Activated CD8-positive, alpha-beta memory T cell treated with anti-CD3 and anti-CD28 coated beads for 1 hour (primary cell): ENCODE measurements around the gene SLC35G4.
A peak's percentile ranks its signal among the peaks of the same experiment; 100 is the strongest.
"Not testable (repeated sequence)": the region's sequence is repeated elsewhere in the genome, so short reads cannot be mapped to it uniquely, and the experiment has no call there.

Experiments used
- DNase-seq, 2 donors: peaks; one replicate each; pipeline ENCODE4 v3.0.0-alpha.2; 2020; ENCODE audit warnings: low read depth in 1 of 2; ENCODE audit errors: extremely low read depth in 1 of 2

The SLC35G4 gene

GRCh38 chr18:11613073-11613472 lies 3.7 kb downstream of the SLC35G4 start:
- not testable (repeated sequence) for DNase-seq

DNA sequence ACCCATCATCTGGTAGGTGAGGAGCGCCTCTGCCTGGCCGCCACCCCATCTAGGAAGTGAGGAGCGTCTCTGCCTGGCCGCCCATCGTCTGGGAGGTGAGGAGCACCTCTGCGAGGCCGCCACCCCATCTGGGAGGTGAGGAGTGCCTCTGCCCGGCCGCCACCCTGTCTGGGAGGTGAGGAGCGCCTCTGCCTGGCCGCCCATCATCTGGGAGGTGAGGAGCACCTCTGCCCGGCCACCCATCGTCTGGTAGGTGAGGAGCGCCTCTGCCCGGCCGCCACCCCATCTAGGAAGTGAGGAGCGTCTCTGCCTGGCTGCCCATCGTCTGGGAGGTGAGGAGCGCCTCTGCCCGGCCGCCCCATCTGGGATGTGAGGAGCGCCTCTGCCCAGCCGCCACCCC lies 4.2 kb downstream of the SLC35G4 start:
- not testable (repeated sequence) for DNase-seq

- not testable (repeated sequence) for DNase-seq
These were observed 4.6 kb downstream of the SLC35G4 start for GRCh38 chr18:11614042-11614441.

DNA sequence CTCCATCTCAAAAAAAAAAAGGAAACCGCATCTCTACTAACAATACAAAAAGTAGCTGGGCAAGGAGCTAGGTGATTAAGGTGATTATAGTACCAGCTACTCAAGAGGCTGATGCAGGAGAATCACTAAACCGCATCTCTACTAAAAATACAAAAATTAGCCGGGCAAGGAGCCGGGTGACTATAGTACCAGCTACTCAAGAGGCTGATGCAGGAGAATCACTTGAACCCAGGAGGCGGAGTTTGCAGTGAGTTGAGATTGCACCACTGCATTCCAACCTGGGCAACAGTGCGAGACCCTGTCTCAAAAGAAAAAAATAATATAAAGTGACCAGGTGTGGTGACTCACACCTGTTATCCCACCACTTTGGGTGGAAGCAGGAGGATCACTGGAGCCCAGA lies 5.6 kb downstream of the SLC35G4 start:
- not testable (repeated sequence) for DNase-seq

DNA sequence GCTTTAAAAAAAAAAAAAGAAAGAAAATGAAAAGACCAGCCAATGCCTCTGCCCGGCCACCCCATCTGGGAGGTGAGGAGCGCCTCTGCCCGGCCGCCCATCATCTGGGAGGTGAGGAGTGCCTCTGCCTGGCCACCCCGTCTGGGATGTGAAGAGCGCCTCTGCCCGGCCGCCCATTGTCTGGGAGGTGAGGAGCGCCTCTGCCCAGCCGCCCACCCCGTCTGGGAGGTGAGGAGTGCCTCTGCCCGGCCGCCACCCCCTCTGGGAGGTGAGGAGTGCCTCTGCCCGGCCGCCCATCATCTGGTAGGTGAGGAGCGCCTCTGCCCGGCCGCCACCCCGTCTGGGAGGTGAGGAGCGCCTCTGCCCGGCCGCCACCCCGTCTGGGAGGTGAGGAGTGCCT lies 37.9 kb downstream of the SLC35G4 start:
- not testable (repeated sequence) for DNase-seq

DNA sequence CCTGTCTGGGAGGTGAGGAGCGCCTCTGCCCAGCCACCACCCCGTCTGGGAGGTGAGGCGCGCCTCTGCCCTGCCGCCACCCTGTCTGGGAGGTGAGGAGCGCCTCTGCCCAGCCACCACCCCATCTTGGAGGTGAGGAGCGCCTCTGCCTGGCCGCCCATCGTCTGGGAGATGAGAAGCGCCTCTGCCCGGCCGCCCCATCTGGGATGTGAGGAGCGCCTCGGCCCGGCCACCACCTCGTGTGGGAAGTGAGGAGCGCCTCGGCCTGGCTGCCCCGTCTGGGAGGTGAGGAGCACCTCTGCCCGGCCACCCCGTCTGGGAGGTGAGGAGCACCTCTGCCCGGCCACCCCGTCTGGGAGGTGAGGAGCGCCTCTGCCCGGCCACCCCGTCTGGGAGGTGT lies 38.4 kb downstream of the SLC35G4 start:
- DNase-seq, result not testable (repeated sequence)

DNA sequence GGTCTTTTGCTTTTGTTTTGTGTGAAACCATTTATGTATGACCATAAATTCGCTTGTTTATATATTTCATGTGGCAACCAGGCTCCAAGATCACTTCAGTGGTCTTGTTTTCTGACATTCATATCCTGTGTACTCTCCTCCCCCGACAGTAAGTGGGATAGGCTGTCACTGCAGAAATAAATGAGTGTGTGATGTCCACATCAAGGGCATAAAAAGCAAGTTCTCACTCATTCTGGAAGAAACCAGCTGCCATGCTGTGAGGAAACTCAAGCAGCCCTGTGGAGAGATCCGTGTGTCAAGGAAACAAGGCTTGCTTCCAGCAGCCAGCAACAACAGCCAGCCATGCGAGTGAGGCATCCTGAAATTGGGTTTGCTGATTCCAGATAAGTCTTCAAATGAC lies 40.4 kb downstream of the SLC35G4 start:
- DNase-seq, result no peak

DNA sequence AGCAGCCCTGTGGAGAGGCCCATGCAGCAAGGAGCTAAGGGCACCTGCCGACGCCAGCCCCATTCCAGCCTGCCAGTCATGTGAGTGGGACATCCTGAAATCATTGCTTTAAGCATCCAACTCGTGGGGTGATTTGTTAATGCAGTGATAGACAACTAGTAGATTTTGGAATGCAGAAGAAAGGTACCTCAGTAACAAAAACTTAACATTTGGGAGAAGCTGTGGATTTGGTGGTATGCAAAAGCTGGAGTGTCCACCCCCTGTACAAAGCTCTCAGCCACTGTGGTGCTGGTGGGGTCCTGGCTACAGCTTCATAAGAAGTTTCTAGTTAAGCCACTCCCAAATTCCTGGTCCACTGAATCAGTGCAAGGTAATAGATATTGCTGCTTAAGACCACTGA lies 42.5 kb downstream of the SLC35G4 start:
- no peak for DNase-seq

GRCh38 chr18:11653521-11653920 lies 44.1 kb downstream of the SLC35G4 start:
- DNase-seq, result no peak

GRCh38 chr18:11654736-11655605 lies 45.6 kb downstream of the SLC35G4 start:
- DNase-seq, result peak in 1 of 2 donors; percentile 6

DNA sequence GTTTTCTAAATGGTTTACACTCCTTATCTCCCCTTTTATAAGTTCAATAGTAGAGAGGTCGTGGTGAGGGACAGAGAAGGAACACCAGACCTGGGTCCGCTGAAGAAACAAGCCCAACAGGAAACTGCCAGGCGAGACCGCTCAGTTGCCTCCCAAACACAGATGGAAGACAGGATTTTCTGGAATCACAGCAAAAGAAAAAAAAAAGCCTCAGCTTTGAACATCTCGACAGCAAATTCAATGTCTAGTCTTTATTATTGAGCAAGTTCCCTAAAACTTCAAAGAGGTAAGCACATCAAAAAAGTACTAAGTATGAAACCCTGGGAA lies 46.2 kb downstream of the SLC35G4 start:
- no peak for DNase-seq

GRCh38 chr18:11657152-11657551 lies 47.8 kb downstream of the SLC35G4 start:
- no peak for DNase-seq

DNA sequence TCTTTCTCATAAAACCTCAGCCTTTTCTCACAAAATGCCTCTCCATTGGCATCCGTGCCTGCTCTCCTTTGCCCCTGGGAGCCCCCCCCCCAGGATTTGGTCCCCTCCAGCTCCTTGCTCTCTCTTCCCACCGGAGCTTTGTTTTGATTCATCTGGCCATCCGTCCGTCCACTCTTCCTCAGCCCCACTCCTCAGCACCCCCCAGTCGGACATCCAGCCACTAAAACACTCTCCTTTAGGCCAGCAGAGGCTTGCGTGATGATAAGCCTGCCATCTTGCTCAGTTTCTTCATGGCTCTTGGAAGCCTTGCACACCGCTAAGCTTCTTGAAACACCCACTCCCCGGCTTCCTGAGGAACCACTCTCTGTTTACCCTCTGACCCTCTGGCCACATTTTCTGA lies 48.2 kb downstream of the SLC35G4 start:
- DNase-seq, result no peak

- no peak for DNase-seq
These were observed 48.6 kb downstream of the SLC35G4 start for GRCh38 chr18:11658019-11658418.

- DNase-seq, result no peak
These were observed 49.6 kb downstream of the SLC35G4 start for GRCh38 chr18:11658989-11659388.
